Progenitor cell of endocrine pancreas (in vitro differentiated cells): Measurements from ENCODE around the gene PDE11A. TPM values are rescaled to one million over a fixed set of nuclear protein-coding genes. Genes with fewer than 3 reads are reported as not detected.

Experiments used
- DNase-seq: peaks from one replicate; pipeline ENCODE4 v3.0.0; 2021; ENCODE audit warnings: low spot score; ENCODE audit not compliant: unreplicated experiment
- H3K27ac Mint-ChIP-seq: 2 replicates; pipeline ENCODE4 v1.8.0; 2021; ENCODE audit warnings: mild to moderate bottlenecking, moderate library complexity, mixed read lengths
- H3K27me3 Mint-ChIP-seq: 2 replicates; pipeline ENCODE4 v1.8.0; 2021; ENCODE audit warnings: mixed read lengths
- H3K36me3 Mint-ChIP-seq: 2 replicates; pipeline ENCODE4 v1.8.0; 2022; ENCODE audit warnings: mixed read lengths; ENCODE audit not compliant: insufficient read depth
- H3K4me1 Mint-ChIP-seq: 2 replicates; pipeline ENCODE4 v1.8.0; 2021; ENCODE audit warnings: low read depth, mixed read lengths
- H3K4me3 Mint-ChIP-seq: 2 replicates; pipeline ENCODE4 v1.8.0; 2021; ENCODE audit warnings: low read depth, mild to moderate bottlenecking, moderate library complexity, mixed read lengths
- H3K9me3 Mint-ChIP-seq: 2 replicates; pipeline ENCODE4 v1.8.0; 2021; ENCODE audit warnings: low read depth, mixed read lengths
- total RNA-seq: library from RNA; stranded (reverse); gene quantifications from 2 replicates; pipeline ENCODE4 v1.2.1, GENCODE V29; 2021
- TF ChIP-seq, protein P1 (sequence below): fragments of 200-600 bp; sonication (generic); IDR thresholded peaks from one replicate; pipeline ENCODE4 v1.5.0; 2021; ENCODE audit warnings: antibody characterized with exemption, mild to moderate bottlenecking; ENCODE audit not compliant: unreplicated experiment

PDE11A gene
- total RNA-seq, 1 donor from 2014 or later = 54.8 TPM

DNA sequence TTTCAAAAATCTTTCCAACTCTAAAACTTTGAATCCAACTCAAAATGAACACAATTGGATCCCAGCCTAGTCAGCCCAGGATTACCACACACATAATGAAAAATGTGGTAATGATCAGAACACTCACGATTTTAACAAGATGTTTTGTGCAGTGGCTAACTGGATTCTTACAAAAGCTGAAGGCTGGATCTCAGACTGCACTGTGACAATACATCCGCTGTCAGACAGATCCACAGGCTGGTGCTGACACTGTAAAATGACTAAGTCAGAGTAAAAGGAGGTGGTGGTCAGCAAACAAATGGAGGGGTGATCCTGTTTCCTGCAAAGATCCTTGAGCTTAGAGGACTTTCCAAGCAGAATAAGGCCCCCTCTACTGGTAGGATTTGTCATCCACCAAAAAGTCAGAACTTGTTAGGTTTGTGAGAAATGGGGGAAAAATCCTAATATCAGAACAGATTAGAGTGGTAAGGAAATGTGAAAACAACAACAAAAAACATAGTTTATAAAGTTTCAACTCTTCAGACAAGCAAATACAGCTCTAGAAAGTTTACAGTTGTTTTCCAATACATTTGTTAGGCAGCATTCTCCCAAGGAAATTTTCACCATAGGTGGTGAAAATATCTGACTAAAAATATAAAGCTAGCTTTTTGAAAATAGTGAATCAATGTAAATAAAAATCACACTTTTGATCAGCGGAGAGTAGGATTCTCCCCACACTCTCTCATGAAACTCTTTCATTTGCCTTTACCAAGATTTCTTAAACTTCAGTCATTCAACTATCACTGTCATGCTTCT, 468.1 kb downstream of the PDE11A start:
- H3K27ac Mint-ChIP-seq = peak overlapping the region; percentile 80
- H3K4me3 Mint-ChIP-seq = no peak overlapping the region
- no peaks in the 10 kb centered on the region for H3K27me3 Mint-ChIP-seq
- H3K4me1 Mint-ChIP-seq = peaks cover 35% of the 10 kb centered on the region
- DNase-seq = no peak
- peaks cover 5% of the 10 kb centered on the region for H3K36me3 Mint-ChIP-seq
- TF ChIP-seq, protein P1, sequence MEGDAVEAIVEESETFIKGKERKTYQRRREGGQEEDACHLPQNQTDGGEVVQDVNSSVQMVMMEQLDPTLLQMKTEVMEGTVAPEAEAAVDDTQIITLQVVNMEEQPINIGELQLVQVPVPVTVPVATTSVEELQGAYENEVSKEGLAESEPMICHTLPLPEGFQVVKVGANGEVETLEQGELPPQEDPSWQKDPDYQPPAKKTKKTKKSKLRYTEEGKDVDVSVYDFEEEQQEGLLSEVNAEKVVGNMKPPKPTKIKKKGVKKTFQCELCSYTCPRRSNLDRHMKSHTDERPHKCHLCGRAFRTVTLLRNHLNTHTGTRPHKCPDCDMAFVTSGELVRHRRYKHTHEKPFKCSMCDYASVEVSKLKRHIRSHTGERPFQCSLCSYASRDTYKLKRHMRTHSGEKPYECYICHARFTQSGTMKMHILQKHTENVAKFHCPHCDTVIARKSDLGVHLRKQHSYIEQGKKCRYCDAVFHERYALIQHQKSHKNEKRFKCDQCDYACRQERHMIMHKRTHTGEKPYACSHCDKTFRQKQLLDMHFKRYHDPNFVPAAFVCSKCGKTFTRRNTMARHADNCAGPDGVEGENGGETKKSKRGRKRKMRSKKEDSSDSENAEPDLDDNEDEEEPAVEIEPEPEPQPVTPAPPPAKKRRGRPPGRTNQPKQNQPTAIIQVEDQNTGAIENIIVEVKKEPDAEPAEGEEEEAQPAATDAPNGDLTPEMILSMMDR = peak; percentile 77
- H3K9me3 Mint-ChIP-seq = peaks cover 8% of the 10 kb centered on the region

DNA sequence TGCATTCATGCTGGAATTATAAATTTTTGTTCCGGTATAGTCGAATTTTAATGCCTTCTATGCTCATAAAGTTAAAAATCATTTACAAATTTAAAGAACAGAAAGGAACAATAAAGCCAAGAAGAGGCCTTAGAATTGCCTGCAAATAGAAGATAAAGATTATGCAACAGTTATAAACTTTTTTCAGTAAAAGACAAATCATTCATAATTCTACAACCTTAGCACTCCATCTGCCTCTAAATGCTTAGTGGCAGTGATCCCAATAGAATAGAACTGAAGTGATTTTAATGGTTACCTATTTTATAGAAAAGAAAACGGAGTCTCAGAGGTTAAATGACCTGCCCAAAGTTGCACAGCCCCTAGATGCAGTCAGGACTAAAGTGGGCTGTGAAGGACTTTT, 468.8 kb downstream of the PDE11A start:
- Mint-ChIP-seq H3K9me3 (peaks cover 8% of the 10 kb centered on the region), H3K27me3 (no peaks in the 10 kb centered on the region), H3K4me1 (peaks cover 42% of the 10 kb centered on the region), H3K27ac (peak overlapping the region; percentile 18), H3K36me3 (peaks cover 3% of the 10 kb centered on the region), H3K4me3 (no peak overlapping the region)
- TF ChIP-seq, protein P1 = no peak
- no peak for DNase-seq

DNA sequence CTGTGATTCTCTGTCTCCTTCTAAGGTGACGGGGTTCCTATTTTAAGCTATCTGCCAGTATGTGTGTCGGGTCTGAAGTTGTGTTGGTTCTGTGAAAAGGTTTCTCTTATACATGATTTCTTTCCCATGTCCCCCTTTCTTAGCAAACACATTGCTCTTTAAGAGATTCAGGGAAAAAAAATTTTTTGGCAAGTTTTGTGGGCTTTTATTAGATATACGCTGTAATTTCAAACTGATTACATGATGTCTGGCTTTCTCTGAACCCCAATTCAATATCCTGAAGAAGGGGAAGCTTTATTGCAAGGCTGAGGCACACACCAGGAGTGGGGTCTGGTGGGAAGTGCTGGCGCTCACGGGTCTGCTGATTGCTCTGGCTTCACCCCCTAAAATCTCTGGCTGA, 469.4 kb downstream of the PDE11A start:
- no peak for DNase-seq
- Mint-ChIP-seq H3K36me3 (peaks cover 3% of the 10 kb centered on the region), H3K27ac (peak overlapping the region; percentile 63), H3K27me3 (no peaks in the 10 kb centered on the region), H3K9me3 (peaks cover 8% of the 10 kb centered on the region), H3K4me3 (peak overlapping the region; percentile 49), H3K4me1 (peaks cover 48% of the 10 kb centered on the region)
- TF ChIP-seq, protein P1 = no peak

DNA sequence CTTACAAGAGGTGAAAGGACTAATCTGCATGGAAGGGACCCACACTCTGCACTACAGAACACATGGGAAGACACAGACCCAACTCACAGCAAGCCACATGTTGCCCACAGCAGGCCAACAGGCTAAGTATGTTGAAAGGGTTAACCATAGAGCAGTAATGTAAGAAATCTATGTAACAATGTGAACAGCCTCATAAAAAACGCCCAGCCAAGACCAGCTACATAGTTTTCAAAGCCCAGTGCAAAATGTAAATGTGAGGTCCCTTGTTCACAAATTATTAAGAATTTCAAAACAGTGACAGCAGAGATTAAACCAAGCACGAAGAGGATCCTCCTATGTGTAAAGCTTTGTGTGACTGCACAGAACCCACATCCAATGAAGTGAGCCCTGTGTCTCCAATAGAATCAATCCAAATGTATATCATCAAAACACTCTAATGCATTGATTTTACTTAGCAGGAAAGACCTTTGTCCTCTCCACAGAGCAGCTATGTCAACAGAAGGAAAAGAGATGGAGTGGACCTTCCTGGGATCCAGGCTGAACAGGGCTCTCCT, 469.9 kb downstream of the PDE11A start:
- peak overlapping the region; percentile 63 for H3K27ac Mint-ChIP-seq
- TF ChIP-seq, protein P1 = no peak
- no peaks in the 10 kb centered on the region for H3K27me3 Mint-ChIP-seq
- no peak for DNase-seq
- peak overlapping the region; percentile 49 for H3K4me3 Mint-ChIP-seq
- H3K9me3 Mint-ChIP-seq = peaks cover 6% of the 10 kb centered on the region
- peaks cover 53% of the 10 kb centered on the region for H3K4me1 Mint-ChIP-seq
- H3K36me3 Mint-ChIP-seq = peaks cover 1% of the 10 kb centered on the region

DNA sequence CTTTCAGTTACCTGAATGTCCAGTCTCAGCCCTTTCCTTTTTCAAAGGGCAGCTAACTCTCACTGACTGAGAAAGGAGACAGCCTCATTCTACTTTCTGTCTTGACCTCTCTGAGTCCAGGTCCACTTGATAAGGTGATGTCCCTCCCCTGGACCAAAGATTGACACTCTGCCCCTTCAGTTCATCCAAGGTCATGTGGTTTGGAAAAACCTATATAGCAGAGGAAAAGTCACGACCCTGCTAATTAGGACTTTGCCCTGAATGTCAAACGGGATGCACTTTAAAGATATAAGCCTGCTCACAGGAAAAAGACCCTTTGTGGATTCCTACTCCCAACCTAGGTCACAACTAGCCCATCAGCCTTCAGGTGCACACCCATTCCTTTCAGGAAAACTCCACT, 471.7 kb downstream of the PDE11A start:
- peaks cover 56% of the 10 kb centered on the region for H3K4me1 Mint-ChIP-seq
- TF ChIP-seq, protein P1 = no peak
- no peaks in the 10 kb centered on the region for H3K27me3 Mint-ChIP-seq
- DNase-seq = no peak
- H3K36me3 Mint-ChIP-seq = no peaks in the 10 kb centered on the region
- H3K9me3 Mint-ChIP-seq = peaks cover 3% of the 10 kb centered on the region
- no peak overlapping the region for H3K27ac Mint-ChIP-seq
- no peak overlapping the region for H3K4me3 Mint-ChIP-seq
